Skeletal muscle satellite cell (primary cell): Measurements from ENCODE around the gene XYLT1.

Source experiments
- H3K27me3 ChIP-seq: 2 replicates; pipeline ENCODE4 v1.7.0; 2013; ENCODE audit warnings: low read length; ENCODE audit not compliant: control insufficient read depth, insufficient read depth
- H3K36me3 ChIP-seq: 2 replicates; pipeline ENCODE4 v1.7.0; 2013; ENCODE audit warnings: mild to moderate bottlenecking, control low read depth, low read length; ENCODE audit not compliant: insufficient read depth
- H3K4me1 ChIP-seq: 2 replicates; pipeline ENCODE4 v1.7.0; 2013; ENCODE audit warnings: low read length; ENCODE audit not compliant: control insufficient read depth, insufficient read depth
- H3K4me2 ChIP-seq: 2 replicates; pipeline ENCODE4 v1.7.0; 2013; ENCODE audit warnings: mild to moderate bottlenecking, low read length
- H3K4me3 ChIP-seq: 2 replicates; pipeline ENCODE4 v1.7.0; 2013; ENCODE audit warnings: low read length
- H3K9ac ChIP-seq: 2 replicates; pipeline ENCODE4 v1.7.0; 2013; ENCODE audit warnings: mild to moderate bottlenecking, low read depth, low read length, moderate library complexity
- H3K9me3 ChIP-seq: replicated peaks from 2 replicates; pipeline ENCODE4 v1.7.0; 2013; ENCODE audit warnings: mild to moderate bottlenecking, control low read depth, low read length

XYLT1 gene

DNA sequence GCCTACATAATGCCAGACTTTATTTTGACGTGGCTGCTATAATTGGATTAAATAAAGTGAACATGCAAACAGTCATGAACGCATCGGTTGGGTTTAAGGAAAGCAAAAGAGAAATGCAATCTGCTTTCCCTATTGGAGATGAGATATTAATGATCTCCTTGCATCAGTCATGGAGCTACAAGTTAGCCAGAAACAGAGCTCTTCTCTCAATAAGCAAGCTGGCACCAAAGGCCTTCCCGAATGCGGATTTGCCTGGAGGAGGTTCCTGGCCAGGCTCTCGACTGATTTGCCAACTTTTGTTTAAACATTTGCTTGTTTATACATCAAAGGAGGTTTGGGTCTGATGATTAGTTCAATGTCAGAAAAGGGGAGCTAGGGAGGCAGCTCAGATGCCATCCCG lies 318.4 kb downstream of the XYLT1 start:
- no peak overlapping the region for H3K9ac ChIP-seq
- no peak overlapping the region for H3K4me2 ChIP-seq
- peaks cover 4% of the 10 kb centered on the region for H3K36me3 ChIP-seq
- H3K4me3 ChIP-seq: no peak overlapping the region
- no peaks in the 10 kb centered on the region for H3K4me1 ChIP-seq
- H3K27me3 ChIP-seq: no peaks in the 10 kb centered on the region
- no peaks in the 10 kb centered on the region for H3K9me3 ChIP-seq

DNA sequence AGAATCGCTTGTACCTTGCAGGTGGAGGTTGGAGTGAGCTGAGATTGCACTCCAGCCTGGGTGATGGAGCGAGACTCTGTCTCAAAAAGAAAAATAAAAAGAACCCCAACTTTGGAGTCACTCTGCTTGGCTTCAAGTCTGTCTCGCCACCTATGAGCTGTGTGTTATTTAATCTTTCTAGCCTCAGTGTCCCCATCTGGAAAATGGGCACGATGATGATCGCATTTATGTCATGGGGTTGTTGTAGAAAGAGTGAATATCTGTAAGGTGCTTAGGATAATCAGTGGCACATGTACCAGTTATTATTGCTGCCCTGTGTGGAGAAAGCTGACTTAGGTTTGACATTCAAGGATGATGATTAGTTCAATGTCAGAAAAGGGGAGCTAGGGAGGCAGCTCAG lies 319.4 kb downstream of the XYLT1 start:
- H3K27me3 ChIP-seq: no peaks in the 10 kb centered on the region
- no peak overlapping the region for H3K9ac ChIP-seq
- no peaks in the 10 kb centered on the region for H3K4me1 ChIP-seq
- peaks cover 4% of the 10 kb centered on the region for H3K36me3 ChIP-seq
- no peak overlapping the region for H3K4me2 ChIP-seq
- H3K9me3 ChIP-seq: no peaks in the 10 kb centered on the region
- no peak overlapping the region for H3K4me3 ChIP-seq

DNA sequence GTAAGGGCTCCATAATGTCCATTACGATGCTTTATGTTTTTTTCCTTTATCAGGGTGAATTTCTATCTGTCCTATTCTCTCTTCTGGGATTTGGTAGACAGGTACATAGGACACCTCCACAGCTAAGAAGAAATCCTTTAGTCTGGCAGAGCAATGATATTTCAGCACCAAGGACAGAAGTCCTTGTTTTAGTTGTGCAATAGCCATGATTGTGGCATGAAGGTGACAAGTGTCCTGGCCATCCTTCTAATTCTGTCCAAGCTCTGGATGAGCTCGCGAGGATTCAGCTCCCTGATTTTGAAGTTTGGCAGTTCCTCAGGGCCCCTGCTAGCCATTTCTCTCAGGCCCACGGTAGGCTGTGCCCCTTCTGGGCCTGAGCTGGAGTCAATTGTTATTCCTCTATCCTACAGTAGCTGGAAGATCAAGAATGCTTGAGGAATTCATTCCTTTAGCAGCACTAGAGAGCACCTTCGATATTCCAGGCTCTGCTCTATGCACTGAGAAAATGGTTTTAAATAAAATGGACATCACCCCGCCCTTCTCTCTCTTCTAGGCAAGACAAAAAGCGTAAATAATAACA lies 320.8 kb downstream of the XYLT1 start:
- Histone ChIP-seq H3K4me1 (no peaks in the 10 kb centered on the region), H3K9ac (no peak overlapping the region)

DNA sequence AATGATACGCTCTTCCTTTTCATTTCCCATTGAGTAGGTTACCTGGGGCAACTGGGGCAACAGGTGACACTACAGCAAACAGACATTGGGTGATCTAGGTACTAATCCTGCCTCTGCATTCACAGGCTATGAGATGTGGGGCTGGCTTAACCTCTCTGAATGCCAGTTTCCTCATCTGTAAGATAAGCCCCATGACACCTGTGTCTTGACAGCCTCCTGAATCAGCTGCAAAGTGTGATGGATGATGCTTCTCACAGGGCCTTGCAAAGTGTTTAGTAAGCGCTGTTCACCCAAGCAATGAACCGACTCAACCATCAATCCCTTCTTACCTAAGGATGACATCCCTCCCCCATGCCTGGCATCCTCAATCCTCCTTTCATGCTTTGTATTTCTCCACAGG lies 322.8 kb downstream of the XYLT1 start:
- no peaks in the 10 kb centered on the region for H3K4me1 ChIP-seq
- H3K9ac ChIP-seq: no peak overlapping the region
- no peak overlapping the region for H3K4me3 ChIP-seq
- H3K36me3 ChIP-seq: no peaks in the 10 kb centered on the region
- H3K9me3 ChIP-seq: no peaks in the 10 kb centered on the region
- H3K4me2 ChIP-seq: no peak overlapping the region
- H3K27me3 ChIP-seq: no peaks in the 10 kb centered on the region

More for the DNA sequence above, 320.8 kb downstream of the XYLT1 start:
- Histone ChIP-seq H3K27me3 (no peaks in the 10 kb centered on the region), H3K4me3 (no peak overlapping the region), H3K4me2 (no peak overlapping the region), H3K9me3 (no peaks in the 10 kb centered on the region), H3K36me3 (no peaks in the 10 kb centered on the region)

DNA sequence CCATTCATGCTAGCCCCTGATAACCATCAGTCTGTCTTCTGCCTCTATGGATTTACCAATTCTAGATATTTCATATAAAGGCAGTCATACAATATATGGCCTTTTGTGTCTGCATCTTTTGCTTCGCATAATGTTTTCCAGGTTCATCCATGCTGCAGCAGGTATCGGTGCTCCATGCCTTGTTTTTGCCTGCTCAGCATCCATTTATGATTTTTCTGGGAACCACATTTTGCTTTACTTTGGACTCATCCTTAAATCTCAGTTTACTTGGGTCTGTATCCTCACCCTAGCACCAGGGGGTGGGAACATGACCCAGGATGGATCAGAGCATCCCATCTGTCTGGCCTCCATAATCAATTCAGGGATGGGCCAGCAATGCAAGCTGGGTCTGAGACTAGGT lies 325.7 kb downstream of the XYLT1 start:
- Histone ChIP-seq H3K9me3 (no peaks in the 10 kb centered on the region), H3K27me3 (no peaks in the 10 kb centered on the region), H3K4me2 (no peak overlapping the region), H3K4me1 (no peaks in the 10 kb centered on the region), H3K36me3 (peaks cover under 1% of the 10 kb centered on the region), H3K9ac (no peak overlapping the region), H3K4me3 (no peak overlapping the region)

DNA sequence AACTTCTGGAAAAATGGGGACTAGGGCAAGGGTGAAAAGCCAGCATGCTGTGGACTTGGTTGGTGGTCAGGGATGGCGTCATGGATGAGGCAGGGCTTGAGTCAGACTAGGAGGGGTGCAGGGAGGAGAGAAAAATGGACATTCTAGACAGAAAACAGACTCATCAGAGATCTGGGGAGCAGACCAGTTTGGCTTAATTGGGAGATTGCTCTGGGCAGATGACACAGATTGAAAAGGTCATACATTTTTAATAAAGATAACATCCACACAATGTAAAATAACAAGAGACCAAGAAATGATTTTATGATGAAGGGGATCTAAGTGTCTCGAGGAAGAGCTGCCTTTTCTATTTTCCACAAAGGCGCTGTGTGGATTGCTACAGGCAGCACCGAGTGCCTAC lies 326.3 kb downstream of the XYLT1 start:
- Histone ChIP-seq H3K27me3 (no peaks in the 10 kb centered on the region), H3K36me3 (peaks cover 6% of the 10 kb centered on the region), H3K9me3 (no peaks in the 10 kb centered on the region)

DNA sequence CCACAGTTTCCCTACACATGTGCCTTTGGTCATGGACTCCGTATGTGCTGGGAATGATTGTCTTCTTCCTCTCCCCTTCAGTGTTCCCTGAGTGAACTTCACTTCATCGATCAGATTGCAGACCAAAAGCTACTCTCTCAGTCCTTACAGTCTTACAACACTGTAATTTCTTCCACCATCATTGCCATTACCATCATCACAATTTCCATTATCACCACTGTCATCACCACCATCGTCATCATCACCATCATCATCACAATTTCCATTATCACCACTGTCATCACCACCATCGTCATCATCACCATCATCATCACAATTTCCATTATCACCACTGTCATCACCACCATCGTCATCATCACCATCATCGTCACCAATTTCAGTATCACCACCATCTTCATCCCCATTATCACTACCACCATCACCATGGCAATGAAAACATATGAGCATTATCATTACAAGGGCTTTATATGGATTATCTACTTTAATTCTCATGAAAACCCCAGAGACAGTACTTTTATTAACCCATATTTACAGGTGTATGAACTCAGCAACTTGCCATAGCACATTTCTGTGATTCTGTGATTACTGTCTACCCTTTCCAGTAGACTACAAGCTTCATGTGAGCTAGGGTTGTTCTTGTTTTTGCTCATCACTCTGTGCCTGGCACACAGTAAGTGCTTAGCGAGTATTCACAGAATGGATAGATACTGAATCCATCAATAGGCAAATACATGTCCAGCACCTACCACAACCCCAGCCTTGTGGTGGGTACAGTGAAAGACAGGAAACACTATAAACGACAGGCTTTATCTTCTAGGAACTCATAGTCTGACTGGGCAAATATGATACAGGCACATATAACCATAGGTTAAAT lies 327.0 kb downstream of the XYLT1 start:
- Histone ChIP-seq H3K4me1 (no peaks in the 10 kb centered on the region), H3K4me3 (no peak overlapping the region), H3K9me3 (no peaks in the 10 kb centered on the region), H3K4me2 (no peak overlapping the region), H3K36me3 (peaks cover 10% of the 10 kb centered on the region), H3K27me3 (no peaks in the 10 kb centered on the region), H3K9ac (no peak overlapping the region)

More for the DNA sequence above, 326.3 kb downstream of the XYLT1 start:
- Histone ChIP-seq H3K4me3 (no peak overlapping the region), H3K9ac (no peak overlapping the region), H3K4me2 (no peak overlapping the region), H3K4me1 (no peaks in the 10 kb centered on the region)

DNA sequence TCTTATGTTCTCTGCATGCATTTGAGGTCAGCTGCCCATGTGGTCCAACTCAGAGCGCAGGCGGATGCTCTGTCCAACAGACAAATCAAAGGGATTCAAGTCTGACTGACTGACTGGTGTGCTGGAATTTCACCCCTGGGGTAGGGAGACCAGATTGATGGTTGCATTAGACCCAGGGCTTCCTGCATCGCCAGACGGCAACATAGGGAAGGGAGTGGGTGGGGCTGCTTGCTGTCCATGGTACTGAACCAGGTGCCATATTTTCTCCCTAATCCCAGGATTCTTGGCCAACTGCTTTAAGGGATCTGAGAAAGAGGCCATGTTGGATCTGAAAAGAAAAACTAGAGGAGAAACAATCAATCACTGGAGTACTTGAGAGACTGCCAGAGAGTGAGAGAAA lies 332.0 kb downstream of the XYLT1 start:
- no peaks in the 10 kb centered on the region for H3K9me3 ChIP-seq
- no peak overlapping the region for H3K4me3 ChIP-seq
- peaks cover 28% of the 10 kb centered on the region for H3K36me3 ChIP-seq
- no peak overlapping the region for H3K9ac ChIP-seq
- H3K4me2 ChIP-seq: no peak overlapping the region
- no peaks in the 10 kb centered on the region for H3K4me1 ChIP-seq
- no peaks in the 10 kb centered on the region for H3K27me3 ChIP-seq

DNA sequence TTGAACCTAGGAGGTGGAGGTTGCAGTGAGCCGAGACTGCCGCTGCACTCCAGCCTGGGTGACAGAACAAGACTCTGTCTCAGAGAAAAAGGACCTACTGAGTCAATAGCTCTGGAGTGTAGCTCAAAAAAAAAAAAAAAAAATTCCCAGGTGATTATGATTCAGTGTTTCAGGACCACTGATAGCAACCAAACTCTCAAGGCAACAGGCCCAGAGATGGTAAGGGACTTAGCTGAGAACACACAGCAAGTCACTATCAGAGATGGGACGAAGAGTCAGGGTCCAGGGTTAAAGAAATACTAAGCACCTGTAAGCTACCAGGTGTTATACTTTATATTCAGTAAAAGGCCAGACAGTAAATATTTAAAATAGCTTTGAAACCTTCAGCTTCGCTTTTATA lies 335.3 kb downstream of the XYLT1 start:
- H3K4me2 ChIP-seq: no peak overlapping the region
- no peak overlapping the region for H3K9ac ChIP-seq
- peaks cover 38% of the 10 kb centered on the region for H3K36me3 ChIP-seq
- H3K27me3 ChIP-seq: no peaks in the 10 kb centered on the region
- no peaks in the 10 kb centered on the region for H3K9me3 ChIP-seq
- no peaks in the 10 kb centered on the region for H3K4me1 ChIP-seq
- H3K4me3 ChIP-seq: no peak overlapping the region

DNA sequence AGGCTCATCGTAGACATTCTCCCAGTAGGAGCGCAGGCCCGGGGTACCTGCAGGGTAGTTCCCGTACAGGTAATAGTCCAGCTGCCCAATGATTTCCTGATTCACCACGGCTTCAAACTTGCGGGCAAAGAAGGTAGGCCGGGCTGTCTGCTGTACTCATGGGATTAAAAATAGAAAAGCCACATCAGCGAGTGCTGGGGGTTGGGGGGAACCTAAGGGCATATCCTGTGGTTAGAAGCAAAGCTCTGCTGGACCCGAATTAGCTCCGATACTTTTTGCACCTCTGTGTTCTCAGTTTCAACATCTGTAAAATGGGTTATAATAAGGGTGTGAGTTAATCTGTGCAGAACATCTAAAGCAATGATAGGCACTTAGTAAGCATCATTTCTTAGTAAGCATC lies 336.2 kb downstream of the XYLT1 start:
- no peak overlapping the region for H3K4me2 ChIP-seq
- no peak overlapping the region for H3K4me3 ChIP-seq
- no peaks in the 10 kb centered on the region for H3K4me1 ChIP-seq
- no peak overlapping the region for H3K9ac ChIP-seq
- H3K36me3 ChIP-seq: peaks cover 36% of the 10 kb centered on the region
- H3K9me3 ChIP-seq: no peaks in the 10 kb centered on the region
- H3K27me3 ChIP-seq: no peaks in the 10 kb centered on the region

DNA sequence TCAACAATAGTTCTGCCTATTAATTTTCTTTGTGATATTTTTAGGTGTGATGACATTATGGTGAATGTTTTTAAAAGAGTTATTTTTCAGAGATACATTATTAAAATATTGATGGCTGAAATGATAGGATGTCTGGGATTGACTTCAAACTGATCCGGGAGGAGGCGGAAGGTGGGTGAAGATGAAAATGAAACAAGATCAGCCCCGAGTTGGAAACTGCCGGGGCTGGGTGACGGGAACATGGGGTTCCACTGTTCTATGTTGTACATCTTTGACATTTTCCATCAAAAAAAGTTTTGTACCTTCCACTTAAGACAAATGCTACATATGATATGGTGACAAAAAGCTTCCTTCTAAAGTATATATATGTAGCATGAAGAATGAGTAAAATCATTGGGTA lies 336.9 kb downstream of the XYLT1 start:
- no peaks in the 10 kb centered on the region for H3K4me1 ChIP-seq
- no peak overlapping the region for H3K4me2 ChIP-seq
- H3K27me3 ChIP-seq: no peaks in the 10 kb centered on the region
- no peak overlapping the region for H3K4me3 ChIP-seq
- H3K9ac ChIP-seq: no peak overlapping the region
- H3K36me3 ChIP-seq: peaks cover 31% of the 10 kb centered on the region
- no peaks in the 10 kb centered on the region for H3K9me3 ChIP-seq

DNA sequence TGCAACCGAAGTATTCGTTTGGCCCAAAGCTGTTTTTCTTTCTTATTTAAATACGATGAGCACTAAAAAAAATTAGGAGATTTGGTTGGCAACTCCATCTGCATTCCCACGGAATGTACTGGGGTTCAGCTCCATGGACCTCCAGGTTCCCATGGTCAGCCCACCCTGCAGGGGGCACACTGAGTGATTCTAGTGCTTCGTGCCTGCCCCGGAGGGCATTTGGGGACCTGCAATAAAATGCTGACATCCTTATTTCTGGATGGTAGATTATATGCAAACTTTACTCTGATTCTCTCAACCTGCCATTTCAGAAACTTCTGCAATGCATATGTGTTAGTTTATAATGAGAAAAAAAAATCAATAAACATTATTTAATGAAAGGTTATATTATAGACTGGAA lies 339.4 kb downstream of the XYLT1 start:
- Histone ChIP-seq H3K9me3 (no peaks in the 10 kb centered on the region), H3K27me3 (no peaks in the 10 kb centered on the region), H3K9ac (no peak overlapping the region), H3K4me1 (no peaks in the 10 kb centered on the region), H3K4me3 (no peak overlapping the region), H3K4me2 (no peak overlapping the region), H3K36me3 (peaks cover 38% of the 10 kb centered on the region)
